K562 (cell line): ENCODE measurements around the gene SHISAL1. TPM values are rescaled to one million over a fixed set of nuclear protein-coding genes. Genes with fewer than 3 reads are reported as not detected.

Experiments
- ATAC-seq: fragments of 200-7000 bp; cut with Tn5 transposase; 3 replicates; pipeline ENCODE4 v1.9.1; 2020; ENCODE audit warnings: moderate library complexity
- BruUV-seq: library from RNA; stranded (reverse); fragments of 400-500 nt; replicated peaks from 2 replicates; lab custom pipeline; 2021; lab: Mats Ljungman, UMichigan
- CTCF ChIA-PET: fragments of 300-600 bp; formaldehyde crosslinking; extraction: SDS; loops from one replicate; lab custom pipeline; 2021; ENCODE audit warnings: low intra/inter-chr PET ratio; lab: Yijun Ruan, JAX
- POLR2A ChIA-PET: fragments of 300-600, 350-650 bp; sonication (Branson Sonifier 250); formaldehyde crosslinking; extraction: SDS; loops from one replicate; lab custom pipeline; 2021; ENCODE audit warnings: antibody characterized with exemption, inconsistent platforms; lab: Yijun Ruan, JAX
- DNase-seq, 4 experiments: peaks; one replicate each; pipeline versions ENCODE4 v3.0.0 to v3.0.0-alpha.2; 2011 to 2018; ENCODE audit warnings: low spot score in 3 of 4, mixed read lengths in 3 of 4; ENCODE audit errors: extremely low read depth in 1 of 4
- FAIRE-seq: peaks from 2 replicates; lab custom pipeline; 2011; peaks lifted over from hg19 to GRCh38; lab: Jason Lieb, UNC
- H2AFZ ChIP-seq: 2 replicates; pipeline ENCODE4 v1.6.0; 2011; ENCODE audit warnings: low read depth, low read length, control low read depth, inconsistent platforms
- H3K27ac ChIP-seq: fragments of 200-600 bp; 3 replicates; pipeline ENCODE4 v1.8.0; 2011; ENCODE audit warnings: low read depth, mild to moderate bottlenecking, control low read depth, inconsistent platforms, low read length, moderate library complexity, mixed read lengths; ENCODE audit errors: extremely low read depth
- H3K27me3 ChIP-seq, 2 experiments: fragments of 300-600 bp in 1 of 2; 2 replicates in 1 of 2; 3 replicates in 1 of 2; pipeline versions ENCODE4 v1.6.0 to v1.8.0; 2011; ENCODE audit warnings: inconsistent platforms in 2 of 2, low read length in 2 of 2, mild to moderate bottlenecking in 1 of 2, mixed read lengths in 1 of 2, moderate library complexity in 1 of 2; ENCODE audit not compliant: control insufficient read depth in 2 of 2, insufficient read depth in 2 of 2
- H3K36me3 ChIP-seq: fragments of 300-600 bp; 3 replicates; pipeline ENCODE4 v1.8.0; 2011; ENCODE audit warnings: mild to moderate bottlenecking, low read length, inconsistent platforms; ENCODE audit not compliant: control insufficient read depth, insufficient read depth
- H3K4me1 ChIP-seq, 2 experiments: fragments of 200-600 bp in 1 of 2; replicated peaks in 1 of 2; 2 replicates in 1 of 2; 3 replicates in 1 of 2; pipeline versions ENCODE4 v1.5.1 to v1.8.0; 2011; ENCODE audit warnings: inconsistent platforms in 2 of 2, low read length in 2 of 2, mild to moderate bottlenecking in 1 of 2, mixed read lengths in 1 of 2, moderate library complexity in 1 of 2; ENCODE audit not compliant: control insufficient read depth in 2 of 2, insufficient read depth in 2 of 2
- H3K4me2 ChIP-seq: 2 replicates; pipeline ENCODE4 v1.6.1; 2011; ENCODE audit warnings: low read length, control low read depth, inconsistent platforms, mixed read lengths; ENCODE audit not compliant: insufficient read depth
- H3K4me3 ChIP-seq: fragments of 200-600 bp; sonication (generic), shearing (Covaris generic); 2 replicates; pipeline ENCODE4 v1.5.1; 2016; ENCODE audit warnings: control low read depth, inconsistent platforms
- H3K79me2 ChIP-seq: fragments of 200-600 bp; 3 replicates; pipeline ENCODE4 v1.8.0; 2011; ENCODE audit warnings: low read length, inconsistent platforms; ENCODE audit not compliant: control insufficient read depth, insufficient read depth
- H3K9ac ChIP-seq, 2 experiments: 2 replicates each; pipeline versions ENCODE4 v1.6.0 to v1.6.1; 2011; ENCODE audit warnings: low read depth in 2 of 2, low read length in 2 of 2, control low read depth in 1 of 2, inconsistent platforms in 1 of 2, mild to moderate bottlenecking in 1 of 2, mixed read lengths in 1 of 2; ENCODE audit not compliant: insufficient read depth in 1 of 2
- H3K9me1 ChIP-seq: one replicate; pipeline ENCODE4 v1.6.0; 2011; ENCODE audit warnings: inconsistent platforms, mild to moderate bottlenecking, low read length, moderate library complexity; ENCODE audit not compliant: control insufficient read depth, insufficient read depth
- H3K9me3 ChIP-seq: replicated peaks from 2 replicates; pipeline ENCODE4 v1.5.1; 2011; ENCODE audit warnings: low read depth, low read length, inconsistent platforms; ENCODE audit not compliant: control insufficient read depth, insufficient read depth
- H4K20me1 ChIP-seq: replicated peaks from 2 replicates; pipeline ENCODE4 v1.6.1; 2011; ENCODE audit warnings: low read length, inconsistent platforms, mixed read lengths; ENCODE audit not compliant: control insufficient read depth, insufficient read depth
- E2F3 ChIP-seq: fragments of 250-450 bp; sonication (Bioruptor Pico); IDR thresholded peaks from 2 replicates; pipeline ENCODE4 v1.4.0; 2020; ENCODE audit warnings: mild to moderate bottlenecking
- EZH2 ChIP-seq: IDR thresholded peaks from 2 replicates; pipeline ENCODE4 v1.6.1; 2012; ENCODE audit warnings: low read depth, mild to moderate bottlenecking, inconsistent platforms, low read length, borderline replicate concordance
- MTF1 ChIP-seq: fragments of 250-450 bp; sonication (Bioruptor Pico); IDR thresholded peaks from 2 replicates; pipeline ENCODE4 v1.9.0; 2021; ENCODE audit warnings: moderate library complexity, mild to moderate bottlenecking, inconsistent platforms, borderline replicate concordance
- PHB ChIP-seq: fragments of 250-450 bp; sonication (Bioruptor Pico); IDR thresholded peaks from 2 replicates; pipeline ENCODE4 v1.5.0; 2021
- SMC3 ChIP-seq: conservative IDR thresholded peaks from 2 replicates; pipeline ENCODE4 v1.6.1; 2011; ENCODE audit warnings: low read depth, low read length, improper control_type of control experiment; ENCODE audit not compliant: insufficient read depth
- YY1 ChIP-seq, 3 experiments: IDR thresholded peaks; 2 replicates each; pipeline ENCODE4 v1.6.1; 2011; ENCODE audit warnings: low read length in 2 of 3, mild to moderate bottlenecking in 2 of 3, moderate library complexity in 2 of 3, borderline replicate concordance in 1 of 3, control low read depth in 1 of 3, low read depth in 1 of 3; ENCODE audit not compliant: insufficient read depth in 3 of 3, insufficient replicate concordance in 2 of 3, control insufficient read depth in 1 of 3, insufficient read length in 1 of 3; ENCODE audit errors: extremely low read depth in 1 of 3
- ZNF311 ChIP-seq: fragments of 250-450 bp; sonication (Bioruptor Pico); IDR thresholded peaks from 2 replicates; pipeline ENCODE4 v1.4.0; 2020; ENCODE audit warnings: mild to moderate bottlenecking, moderate library complexity
- WGBS: fragments of 100-300 bp; shearing (Covaris generic); methylation state at CpG from one replicate; pipeline ENCODE4 v1.1.6; 2016; ENCODE audit warnings: low coverage, mixed read lengths; ENCODE audit not compliant: insufficient coverage; ENCODE audit errors: missing lambda C conversion rate; 5-methylcytosine and 5-hydroxymethylcytosine counted together
- in situ Hi-C: fragments of 300-500 bp; cut with MboI; formaldehyde crosslinking; loops from 4 replicates; pipeline ENCODE4 v1.15.0; 2018; ENCODE audit warnings: inconsistent platforms, mixed read lengths
- intact Hi-C: fragments of 100-400 bp; cut with micrococcal nuclease; formaldehyde crosslinking; loops from 2 replicates; pipeline ENCODE4 v1.14.2; 2022
- polyA plus RNA-seq, 8 experiments: library from polyadenylated mRNA; depleted of rRNA in 4 of 8; stranded (reverse) in 5 of 8; unstranded in 3 of 8; fragments of >200 nt; fragmentation: Nextera tagmentation in 2 of 8; fragmentation: Illumina TruSeq in 1 of 8; extraction: Ambion mirVana in 2 of 8; extraction: Trizol in 1 of 8; gene quantifications; 2 replicates each; pipeline versions ENCODE4 v1.2.1 to v1.2.3, GENCODE V29; 2011 to 2014; ENCODE audit warnings: inconsistent platforms in 1 of 8, missing spikeins in 1 of 8
- total RNA-seq, 7 experiments: library from RNA; depleted of rRNA in 6 of 7; stranded (reverse); fragments of >200 nt in 6 of 7; fragmentation: Illumina TruSeq in 2 of 7; extraction: Trizol in 2 of 7; gene quantifications; 2 replicates each; pipeline versions ENCODE4 v1.2.1 to v1.2.3, GENCODE V29; 2011 to 2021; ENCODE audit warnings: low replicate concordance in 1 of 7
- TF ChIP-seq, protein P1 (sequence below): fragments of 450-650 bp; formaldehyde crosslinking; IDR thresholded peaks from 2 replicates; pipeline ENCODE4 v1.4.0; 2020; ENCODE audit warnings: mild to moderate bottlenecking, moderate library complexity
- TF ChIP-seq, protein P2 (sequence below): fragments of 250-450 bp; sonication (Bioruptor Pico); IDR thresholded peaks from 2 replicates; pipeline ENCODE4 v1.4.0; 2020; ENCODE audit warnings: mild to moderate bottlenecking
- TF ChIP-seq, protein P3 (sequence below): sonication (generic); formaldehyde crosslinking; IDR thresholded peaks from 2 replicates; pipeline ENCODE4 v1.5.0; 2020; ENCODE audit warnings: missing genetic modification reagents

Gene SHISAL1
- total and polyA plus RNA-seq, 9 of the 15 experiments (the other 6 are each of a cell fraction or from before 2014, with no cell fraction given) = not detected

DNA sequence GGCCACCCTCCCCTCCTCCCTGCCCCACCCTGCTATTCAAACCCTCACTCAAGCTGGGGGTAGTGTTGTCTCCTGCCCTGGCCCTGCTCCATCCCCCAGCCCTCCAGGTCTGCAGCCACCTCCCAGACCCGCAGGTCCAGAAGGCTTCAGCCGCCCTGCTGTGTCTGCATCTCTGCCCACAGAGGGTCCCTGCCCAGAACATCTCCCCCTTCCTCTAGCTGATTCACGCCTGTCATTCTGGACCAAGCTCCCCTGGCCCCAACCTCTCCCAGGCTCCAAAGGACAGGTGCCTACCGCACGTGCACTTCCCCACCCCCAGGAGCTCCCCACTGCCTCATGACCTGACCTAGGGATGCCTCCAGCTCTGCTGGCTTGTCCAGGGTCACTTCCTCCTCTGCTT is 16.0 kb upstream of the SHISAL1 start:
- Histone ChIP-seq H3K9me1 (no peaks in the 10 kb centered on the region), H3K9me3 (no peaks in the 10 kb centered on the region), H3K27ac (no peak overlapping the region), H3K9ac (no peak overlapping the region), H2AFZ (no peak overlapping the region), H3K4me3 (no peak overlapping the region), H3K4me1 (no peaks in the 10 kb centered on the region; a peak in 1 of 5 replicates), H3K27me3 (peaks cover 2 to 12% of the 10 kb centered on the region in 2 experiments; a peak in 3 of 5 replicates), H4K20me1 (no peaks in the 10 kb centered on the region), H3K36me3 (no peaks in the 10 kb centered on the region), H3K4me2 (no peak overlapping the region), H3K79me2 (no peaks in the 10 kb centered on the region)
- TF ChIP-seq ZNF311 = no peak
- DNase-seq = no peak
- ChIA-PET POLR2A (interaction anchor here (0.6 kb wide), 1 partner anchor 12 kb away, joined by 3 read pairs; no protein-coding TSS in a partner anchor), CTCF (no interaction called here)
- in situ Hi-C loops = no loop called here
- intact Hi-C loops = no loop called here
- no TSS peak for BruUV-seq
- WGBS = 0% methylated on average over 3 of the region's 5 CpGs
- FAIRE-seq = no peak
- ATAC-seq = no peak

DNA sequence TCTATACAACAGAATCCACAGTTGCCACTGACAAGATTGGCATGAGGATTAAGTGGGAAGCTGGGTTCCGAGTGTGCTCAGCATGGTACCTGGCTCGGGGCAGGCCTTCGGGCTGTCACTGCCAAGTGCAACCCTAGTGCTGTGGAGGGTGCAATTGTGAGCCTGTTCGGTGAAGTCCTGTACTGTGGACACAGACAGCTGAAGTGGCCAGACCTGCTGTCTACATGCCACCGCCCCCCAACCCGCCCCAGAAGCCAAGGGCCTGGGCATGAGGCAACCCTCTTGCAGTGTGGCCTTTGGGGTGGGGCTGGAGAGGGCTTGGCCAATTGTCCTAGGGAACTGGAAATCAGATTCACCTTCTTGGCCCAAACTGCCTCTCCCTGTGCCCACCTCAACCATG is 15.6 kb upstream of the SHISAL1 start:
- Histone ChIP-seq H3K27me3 (peaks cover 2 to 12% of the 10 kb centered on the region in 2 experiments; a peak in 3 of 5 replicates), H3K36me3 (no peaks in the 10 kb centered on the region), H3K79me2 (no peaks in the 10 kb centered on the region), H3K9ac (no peak overlapping the region), H3K9me1 (no peaks in the 10 kb centered on the region), H3K9me3 (no peaks in the 10 kb centered on the region), H3K4me2 (no peak overlapping the region), H3K4me1 (no peaks in the 10 kb centered on the region; a peak in 1 of 5 replicates), H3K27ac (no peak overlapping the region), H2AFZ (no peak overlapping the region), H3K4me3 (no peak overlapping the region), H4K20me1 (no peaks in the 10 kb centered on the region)
- in situ Hi-C loops = no loop called here
- CTCF ChIA-PET = no interaction called here
- no TSS peak for BruUV-seq
- DNase-seq (no peak), ATAC-seq (no peak), FAIRE-seq (no peak)
- WGBS = 0% methylated on average over 4 of the region's 6 CpGs
- POLR2A ChIA-PET = interaction anchor here (0.6 kb wide), 1 partner anchor 12 kb away, joined by 3 read pairs; no protein-coding TSS in a partner anchor
- intact Hi-C loops = no loop called here
- TF ChIP-seq E2F3 (CRISPR knock-in tag) (no peak), EZH2 (no peak), MTF1 (no peak), YY1 (IDR thresholded peaks at IDR 0.05; ENCODE audit: borderline replicate concordance in 1 of 3, control insufficient read depth in 1 of 3, extremely low read depth in 1 of 3, insufficient read depth in 3 of 3, insufficient read length in 1 of 3, insufficient replicate concordance in 2 of 3, low read depth in 1 of 3, low read length in 2 of 3) (no peak), SMC3 (no peak), PHB (CRISPR knock-in tag) (no peak)
- TF ChIP-seq, protein P1, sequence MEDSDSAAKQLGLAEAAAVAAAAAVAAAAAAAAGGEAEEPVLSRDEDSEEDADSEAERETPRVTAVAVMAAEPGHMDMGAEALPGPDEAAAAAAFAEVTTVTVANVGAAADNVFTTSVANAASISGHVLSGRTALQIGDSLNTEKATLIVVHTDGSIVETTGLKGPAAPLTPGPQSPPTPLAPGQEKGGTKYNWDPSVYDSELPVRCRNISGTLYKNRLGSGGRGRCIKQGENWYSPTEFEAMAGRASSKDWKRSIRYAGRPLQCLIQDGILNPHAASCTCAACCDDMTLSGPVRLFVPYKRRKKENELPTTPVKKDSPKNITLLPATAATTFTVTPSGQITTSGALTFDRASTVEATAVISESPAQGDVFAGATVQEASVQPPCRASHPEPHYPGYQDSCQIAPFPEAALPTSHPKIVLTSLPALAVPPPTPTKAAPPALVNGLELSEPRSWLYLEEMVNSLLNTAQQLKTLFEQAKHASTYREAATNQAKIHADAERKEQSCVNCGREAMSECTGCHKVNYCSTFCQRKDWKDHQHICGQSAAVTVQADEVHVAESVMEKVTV (CRISPR knock-in tag) = no peak
- TF ChIP-seq, protein P2, sequence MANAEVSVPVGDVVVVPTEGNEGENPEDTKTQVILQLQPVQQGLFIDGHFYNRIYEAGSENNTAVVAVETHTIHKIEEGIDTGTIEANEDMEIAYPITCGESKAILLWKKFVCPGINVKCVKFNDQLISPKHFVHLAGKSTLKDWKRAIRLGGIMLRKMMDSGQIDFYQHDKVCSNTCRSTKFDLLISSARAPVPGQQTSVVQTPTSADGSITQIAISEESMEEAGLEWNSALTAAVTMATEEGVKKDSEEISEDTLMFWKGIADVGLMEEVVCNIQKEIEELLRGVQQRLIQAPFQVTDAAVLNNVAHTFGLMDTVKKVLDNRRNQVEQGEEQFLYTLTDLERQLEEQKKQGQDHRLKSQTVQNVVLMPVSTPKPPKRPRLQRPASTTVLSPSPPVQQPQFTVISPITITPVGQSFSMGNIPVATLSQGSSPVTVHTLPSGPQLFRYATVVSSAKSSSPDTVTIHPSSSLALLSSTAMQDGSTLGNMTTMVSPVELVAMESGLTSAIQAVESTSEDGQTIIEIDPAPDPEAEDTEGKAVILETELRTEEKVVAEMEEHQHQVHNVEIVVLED = no peak
- TF ChIP-seq, protein P3, sequence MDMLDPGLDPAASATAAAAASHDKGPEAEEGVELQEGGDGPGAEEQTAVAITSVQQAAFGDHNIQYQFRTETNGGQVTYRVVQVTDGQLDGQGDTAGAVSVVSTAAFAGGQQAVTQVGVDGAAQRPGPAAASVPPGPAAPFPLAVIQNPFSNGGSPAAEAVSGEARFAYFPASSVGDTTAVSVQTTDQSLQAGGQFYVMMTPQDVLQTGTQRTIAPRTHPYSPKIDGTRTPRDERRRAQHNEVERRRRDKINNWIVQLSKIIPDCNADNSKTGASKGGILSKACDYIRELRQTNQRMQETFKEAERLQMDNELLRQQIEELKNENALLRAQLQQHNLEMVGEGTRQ (CRISPR knock-in tag) = no peak
